GM18858 (cell line): Measurements from ENCODE around the gene ADAMTSL1.

ENCODE experiments used
- ATAC-seq: cut with Tn5 transposase; IDR thresholded peaks from one replicate; pipeline ENCODE4 v1.9.1; 2021; ENCODE audit not compliant: unreplicated experiment

Gene ADAMTSL1

DNA sequence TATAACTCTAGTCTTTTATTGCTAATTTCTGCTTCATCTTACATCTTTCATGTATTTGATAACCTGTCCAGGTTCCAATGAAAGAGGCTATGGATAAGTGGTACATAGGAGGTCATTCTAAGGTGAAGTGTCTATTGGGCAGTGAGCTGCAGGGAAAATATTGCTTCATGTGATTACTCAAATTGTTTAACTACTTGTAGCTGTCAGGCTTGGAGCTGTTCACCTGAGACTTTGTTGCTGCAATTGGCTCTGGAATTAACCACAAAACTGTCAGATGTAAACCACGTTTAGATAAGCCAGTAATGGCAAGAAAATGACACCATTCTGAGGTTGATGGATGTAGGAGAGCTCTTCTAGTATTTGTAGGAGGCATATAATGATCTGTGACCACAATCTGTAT, 26.0 kb downstream of the ADAMTSL1 start:
- no peak for ATAC-seq

GRCh38 chr9:18500451-18500850, 26.5 kb downstream of the ADAMTSL1 start:
- no peak for ATAC-seq

DNA sequence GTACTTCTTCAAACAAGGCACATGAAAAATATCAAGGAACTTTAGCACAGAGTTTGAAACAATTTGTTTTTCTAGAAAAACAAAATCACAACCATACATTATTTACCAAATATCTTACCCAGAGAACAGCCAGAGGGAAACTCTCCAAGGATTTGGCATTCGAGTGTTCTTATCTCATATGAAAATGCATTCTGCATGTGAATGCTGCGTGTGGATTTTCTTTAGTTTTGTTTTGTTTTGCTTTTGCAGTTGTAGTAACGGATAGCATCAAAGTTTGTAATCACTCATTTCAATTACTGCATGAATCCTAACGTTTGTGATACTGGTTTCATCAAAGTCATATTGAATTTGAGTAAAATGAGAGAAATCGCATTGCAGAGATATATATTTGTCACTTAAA, 28.0 kb downstream of the ADAMTSL1 start:
- no peak for ATAC-seq

- no peak for ATAC-seq
These were observed 28.6 kb downstream of the ADAMTSL1 start for GRCh38 chr9:18502546-18502945.

GRCh38 chr9:18504707-18505106, 30.8 kb downstream of the ADAMTSL1 start:
- ATAC-seq, result no peak

DNA sequence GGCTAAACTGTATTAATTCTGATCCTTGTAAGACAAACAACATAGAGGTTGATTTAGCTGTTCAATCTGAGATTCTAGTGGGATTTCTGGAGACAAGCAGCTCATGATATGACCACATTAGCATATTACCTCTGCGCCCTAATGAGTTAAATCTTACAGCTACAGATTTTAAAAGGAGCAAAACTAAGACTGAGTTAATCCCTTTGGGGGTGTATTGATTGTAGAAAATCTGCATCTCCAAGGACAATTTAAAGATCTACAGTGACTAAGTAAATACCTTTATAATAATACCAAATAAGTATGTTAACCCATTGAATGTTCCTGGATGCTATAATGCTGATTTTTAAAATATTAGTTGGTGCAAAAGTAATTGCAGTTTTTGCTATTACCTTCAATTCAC, 33.2 kb downstream of the ADAMTSL1 start:
- ATAC-seq, result no peak

GRCh38 chr9:18516514-18516913, 42.6 kb downstream of the ADAMTSL1 start:
- ATAC-seq, result no peak

GRCh38 chr9:18516965-18517364, 43.0 kb downstream of the ADAMTSL1 start:
- ATAC-seq, result no peak

DNA sequence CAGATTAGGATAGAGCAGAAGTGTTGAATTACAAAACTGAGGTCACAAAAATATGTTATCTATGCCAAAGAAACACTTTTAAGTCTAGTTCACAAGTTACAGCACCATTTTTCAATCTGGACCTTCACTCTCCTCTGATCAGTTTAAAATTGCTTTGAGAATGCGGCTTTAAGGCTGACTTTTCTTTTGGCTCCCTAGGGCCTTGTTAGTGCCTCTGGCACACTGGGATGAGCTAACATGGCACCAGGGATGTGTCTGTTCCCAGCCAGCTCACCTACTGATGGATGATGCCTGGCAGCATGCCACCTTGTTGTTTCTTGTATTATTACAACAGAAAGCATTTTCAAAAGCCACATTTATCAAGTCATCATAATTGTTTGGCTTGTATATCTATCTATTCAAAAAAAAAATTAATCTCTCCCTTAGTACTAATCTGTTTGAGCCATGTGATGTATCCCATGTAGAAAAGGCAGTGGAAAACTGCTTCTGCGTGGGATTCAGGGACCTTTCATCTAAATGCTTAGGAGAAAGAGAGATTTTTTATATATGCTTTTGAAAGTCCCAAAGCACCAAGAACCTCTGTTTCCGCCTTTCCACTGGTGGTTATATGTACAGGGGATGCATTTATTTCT, 46.6 kb downstream of the ADAMTSL1 start:
- ATAC-seq, result no peak

DNA sequence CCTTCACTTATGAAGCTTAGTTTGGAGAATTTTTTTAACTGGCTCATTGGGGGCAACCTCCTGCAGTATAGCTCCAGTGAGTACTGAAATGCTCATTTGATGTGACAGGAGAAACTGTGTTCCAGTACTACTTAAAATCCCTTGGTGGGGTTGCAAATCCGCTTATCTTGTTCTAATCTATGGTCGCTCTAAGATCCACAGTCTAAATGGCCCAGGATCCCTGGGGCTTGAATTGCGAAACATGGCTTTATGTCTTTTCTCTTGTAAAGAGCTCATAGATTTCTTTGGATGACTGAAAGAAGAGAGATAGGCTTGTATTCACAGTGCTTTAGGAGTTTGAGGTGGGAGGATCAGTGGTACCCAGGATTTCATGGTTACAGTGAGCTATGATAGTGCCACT, 52.7 kb downstream of the ADAMTSL1 start:
- ATAC-seq, result no peak

DNA sequence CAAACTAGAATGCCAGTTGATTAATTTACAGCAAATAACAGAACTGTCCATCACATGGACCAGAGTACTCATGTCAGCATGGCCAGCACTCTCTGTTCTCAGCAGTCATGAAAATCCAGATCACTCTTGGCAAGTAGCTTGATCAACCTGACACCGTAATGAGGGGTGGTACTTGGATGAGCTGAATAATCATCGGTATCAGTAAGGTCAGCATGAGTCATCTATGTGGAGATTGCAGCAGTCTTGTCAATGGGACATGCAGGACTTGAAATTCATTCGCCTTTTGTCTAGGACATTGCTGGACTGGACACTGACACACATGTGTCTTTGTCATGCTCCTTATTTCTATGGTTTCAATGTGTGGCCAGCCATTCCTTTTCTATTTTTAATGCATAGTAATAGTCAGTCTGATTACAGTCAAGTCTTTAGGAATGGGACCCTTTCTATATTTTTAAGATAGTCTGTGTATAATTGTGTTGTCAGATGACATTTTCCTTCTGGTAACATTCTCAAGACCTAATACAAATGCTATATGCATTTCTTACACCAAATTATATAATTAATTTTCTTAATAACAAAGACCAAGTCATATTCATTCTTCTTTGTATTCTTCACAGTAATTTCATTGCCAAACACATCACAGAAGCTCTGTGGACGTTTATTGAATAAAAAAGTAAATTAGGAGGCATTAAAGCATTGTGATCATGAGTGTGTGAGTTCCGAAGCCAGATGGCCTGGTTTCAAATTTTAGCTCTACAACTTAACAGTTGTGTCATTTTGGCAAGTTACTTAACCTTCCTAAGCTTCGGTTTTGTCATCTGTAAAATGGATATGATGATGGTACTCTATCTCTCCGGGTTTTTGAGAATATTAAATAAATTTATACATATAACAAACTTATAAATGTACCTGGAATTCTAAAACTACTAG, 57.4 kb downstream of the ADAMTSL1 start:
- no peak for ATAC-seq

- ATAC-seq, result no peak
These were observed 60.7 kb downstream of the ADAMTSL1 start for GRCh38 chr9:18534611-18535010.

DNA sequence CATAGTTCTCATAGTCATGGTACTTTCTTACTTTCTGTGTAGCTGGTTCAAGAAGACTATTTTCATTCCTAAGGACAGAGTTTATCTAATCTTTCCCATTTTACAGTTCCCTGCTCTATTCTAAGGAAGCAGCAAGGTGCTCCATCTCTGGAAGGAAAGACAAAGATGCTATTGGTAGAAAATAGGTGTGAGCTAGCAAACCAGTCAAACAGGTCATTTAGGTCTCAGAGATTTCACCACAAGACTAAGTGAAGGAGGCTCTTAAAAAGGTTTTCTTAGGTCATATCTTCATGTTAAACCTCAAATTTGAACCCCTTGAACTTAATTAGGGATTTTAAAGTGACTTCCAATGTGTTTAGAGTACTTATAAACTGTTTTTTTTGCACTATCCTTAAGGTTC, 62.6 kb downstream of the ADAMTSL1 start:
- ATAC-seq, result no peak

- no peak for ATAC-seq
These were observed 65.3 kb downstream of the ADAMTSL1 start for GRCh38 chr9:18539203-18539693.

- ATAC-seq, result no peak
These were observed 69.0 kb downstream of the ADAMTSL1 start for GRCh38 chr9:18542837-18543405.

GRCh38 chr9:18543406-18544192, 69.6 kb downstream of the ADAMTSL1 start:
- ATAC-seq, result no peak

DNA sequence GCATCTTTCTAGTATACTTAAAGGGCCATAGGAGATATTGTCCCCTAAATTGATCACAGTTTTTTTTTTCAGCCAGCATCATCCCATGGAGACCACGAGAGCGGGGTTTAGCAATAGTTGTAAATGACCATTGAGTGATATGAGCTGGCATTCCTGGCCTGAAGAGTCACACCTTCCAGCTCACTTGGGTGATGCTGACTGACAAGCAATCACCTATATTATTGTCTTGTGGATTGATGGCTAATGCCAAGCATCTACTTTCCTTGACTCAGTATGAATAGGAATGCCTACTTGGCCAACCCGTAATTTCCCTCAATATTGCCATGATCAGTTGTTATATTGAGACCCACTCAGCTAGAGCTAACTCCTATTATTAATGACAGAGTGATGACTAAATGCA, 70.5 kb downstream of the ADAMTSL1 start:
- ATAC-seq, result no peak

DNA sequence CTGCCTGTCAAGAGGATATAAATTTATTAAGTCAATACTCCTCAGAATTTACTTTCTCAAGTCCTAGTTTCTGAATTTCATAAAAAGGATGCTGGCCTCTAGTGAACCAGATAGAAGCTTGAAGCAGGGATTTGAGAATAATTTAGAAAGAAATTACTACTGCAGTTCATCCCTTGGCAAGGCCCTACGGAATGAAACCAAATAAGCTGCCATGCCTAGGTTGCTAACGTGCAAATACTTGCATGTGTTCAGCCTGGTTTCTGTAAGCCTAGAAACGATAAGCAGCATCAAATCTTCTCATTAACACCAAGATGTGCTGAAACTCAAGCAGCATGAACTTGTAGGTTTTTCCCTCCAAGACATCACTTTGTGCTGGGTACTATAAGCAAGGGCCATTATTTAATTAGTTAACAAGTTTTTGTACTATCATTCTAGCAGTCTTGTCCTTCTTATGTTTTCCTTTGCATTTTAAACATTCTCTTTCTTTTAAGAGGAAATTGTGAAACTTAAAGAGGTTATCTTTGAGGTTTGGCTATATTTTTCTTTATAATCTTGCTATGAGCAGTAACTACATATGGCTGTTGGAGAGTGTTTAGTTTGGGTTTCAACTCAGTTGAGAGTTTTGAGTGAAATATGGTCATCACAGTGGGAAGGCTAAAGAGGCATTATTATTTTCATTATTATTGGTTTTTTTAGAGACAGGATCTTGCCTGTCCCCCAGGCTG, 71.8 kb downstream of the ADAMTSL1 start:
- no peak for ATAC-seq

- no peak for ATAC-seq
These were observed 74.5 kb downstream of the ADAMTSL1 start for GRCh38 chr9:18548456-18548855.

DNA sequence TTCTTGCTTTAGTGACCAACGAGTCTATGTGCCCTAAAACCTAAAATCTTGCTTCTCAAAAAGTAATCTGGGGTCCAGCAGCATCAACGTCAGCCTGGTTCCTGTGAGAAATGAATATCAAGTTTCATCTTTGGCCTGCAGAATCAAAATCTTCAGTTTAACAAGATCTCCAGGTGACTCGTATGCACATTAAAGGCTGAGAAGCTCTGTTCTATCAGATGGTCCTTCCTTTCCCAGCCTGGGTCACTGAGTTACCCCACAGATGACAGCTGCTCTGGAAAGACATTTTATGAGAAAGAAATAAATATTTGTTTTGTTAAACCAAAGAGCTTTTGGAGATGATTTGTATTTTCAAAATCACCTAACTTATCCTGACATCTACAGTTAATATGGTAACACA, 75.8 kb downstream of the ADAMTSL1 start:
- no peak for ATAC-seq
